ENCODE results near the gene RAD17.

GRCh38 chr5:69450116-69450515 lies 80.5 kb downstream of the RAD17 start:
- TF ChIP-seq CTCF (IDR thresholded peaks at IDR 0.05) (no peak), POLR2A (IDR thresholded peaks at IDR 0.05) (no peak)

Measured in esophagus squamous epithelium (tissue), 4 donors.